Panc1 (cell line): Measurements from ENCODE around the gene MAPK10. TPM values are rescaled to one million over a fixed set of nuclear protein-coding genes. Genes with fewer than 3 reads are reported as not detected.

Experiments
- ATAC-seq: fragments of 200-7000 bp; cut with Tn5 transposase; 2 replicates; pipeline ENCODE4 v1.9.1; 2020; ENCODE audit warnings: mild to moderate bottlenecking, moderate library complexity
- BruUV-seq: library from RNA; stranded (reverse); fragments of 400-500 nt; replicated peaks from 2 replicates; lab custom pipeline; 2021; lab: Mats Ljungman, UMichigan
- CTCF ChIA-PET: fragments of 300-600 bp; sonication (Branson Sonifier 250); formaldehyde crosslinking; loops from one replicate; lab custom pipeline; 2022; ENCODE audit warnings: antibody characterized with exemption; lab: Charles Lee
- POLR2A ChIA-PET: fragments of 300-600 bp; sonication (Branson Sonifier 250); formaldehyde crosslinking; loops from one replicate; lab custom pipeline; 2022; ENCODE audit warnings: antibody characterized with exemption; lab: Charles Lee
- DNase-seq: peaks from one replicate; pipeline ENCODE4 v3.0.0-alpha.2; 2010; ENCODE audit warnings: low read depth, low spot score
- H3K27ac ChIP-seq: 2 replicates; pipeline ENCODE4 v1.5.1; 2011; ENCODE audit warnings: mild to moderate bottlenecking, low read length, inconsistent platforms
- H3K27me3 ChIP-seq: fragments of 200-500 bp; sonication (Bioruptor generic); 2 replicates; pipeline ENCODE4 v1.6.0; 2014; ENCODE audit warnings: low read length, inconsistent platforms; ENCODE audit not compliant: control insufficient read depth, insufficient read depth
- H3K36me3 ChIP-seq: fragments of 200-500 bp; sonication (Bioruptor generic); 2 replicates; pipeline ENCODE4 v1.5.1; 2014; ENCODE audit warnings: inconsistent platforms, mild to moderate bottlenecking, low read length, moderate library complexity; ENCODE audit not compliant: control insufficient read depth, insufficient read depth
- H3K4me1 ChIP-seq: 2 replicates; pipeline ENCODE4 v1.5.1; 2011; ENCODE audit warnings: inconsistent platforms, mild to moderate bottlenecking, low read length, moderate library complexity; ENCODE audit not compliant: control insufficient read depth, insufficient read depth
- H3K4me3 ChIP-seq, 2 experiments: 2 replicates each; pipeline ENCODE4 v1.5.1; 2011 to 2012; ENCODE audit warnings: low read depth in 2 of 2, low read length in 2 of 2, mild to moderate bottlenecking in 2 of 2, inconsistent platforms in 1 of 2, moderate library complexity in 1 of 2
- H3K9me3 ChIP-seq: fragments of 200-500 bp; sonication (Bioruptor generic); 2 replicates; pipeline ENCODE4 v1.5.1; 2014; ENCODE audit warnings: low read depth, mild to moderate bottlenecking, inconsistent platforms, low read length, moderate library complexity; ENCODE audit not compliant: control insufficient read depth, insufficient read depth
- CTCF ChIP-seq: fragments of 450-650 bp; IDR thresholded peaks from 2 replicates; pipeline ENCODE4 v1.5.1; 2017; ENCODE audit warnings: mild to moderate bottlenecking
- POLR2AphosphoS5 ChIP-seq: IDR thresholded peaks from 2 replicates; pipeline ENCODE4 v1.6.1; 2012; ENCODE audit warnings: mild to moderate bottlenecking, low read depth, low read length, moderate library complexity
- REST ChIP-seq, 2 experiments: IDR thresholded peaks; 2 replicates each; pipeline ENCODE4 v1.6.1; 2011 to 2012; ENCODE audit warnings: low read depth in 2 of 2, control low read depth in 1 of 2, low read length in 1 of 2, mild to moderate bottlenecking in 1 of 2, moderate library complexity in 1 of 2; ENCODE audit not compliant: insufficient read depth in 1 of 2
- SIN3A ChIP-seq: IDR thresholded peaks from 2 replicates; pipeline ENCODE4 v1.6.1; 2012; ENCODE audit warnings: low read depth, mild to moderate bottlenecking, low read length, moderate library complexity, borderline replicate concordance; ENCODE audit not compliant: insufficient read depth
- TCF7L2 ChIP-seq: IDR thresholded peaks from 2 replicates; pipeline ENCODE4 v1.6.1; 2011; ENCODE audit warnings: mild to moderate bottlenecking, low read depth, low read length, inconsistent platforms
- in situ Hi-C: cut with HindIII; loops from 2 replicates; pipeline ENCODE4 v1.10.0; 2016; ENCODE audit warnings: low sequenced_read_pairs, low pct_unique_long_range_greater_than_20kb
- intact Hi-C: fragments of 100-400 bp; cut with micrococcal nuclease; formaldehyde crosslinking; loops from one replicate; pipeline ENCODE4 v1.10.0; 2022; ENCODE audit not compliant: unreplicated experiment
- total RNA-seq: library from RNA; stranded (reverse); gene quantifications from one replicate; pipeline ENCODE4 v1.2.1, GENCODE V29; 2021; ENCODE audit not compliant: unreplicated experiment

The MAPK10 gene
- total RNA-seq, 1 experiment from 2014 or later, result 0.85 TPM

GRCh38 chr4:86036736-86037135 lies 323.1 kb downstream of the MAPK10 start:
- no peak for ATAC-seq
- no peak for TF ChIP-seq CTCF
- TF ChIP-seq SIN3A, result no peak
- TF ChIP-seq TCF7L2, result no peak
- no peak for TF ChIP-seq POLR2AphosphoS5
- TF ChIP-seq REST (IDR thresholded peaks at IDR 0.05; ENCODE audit: insufficient read depth in 1 of 2, low read depth in 2 of 2, low read length in 1 of 2), result no peak

GRCh38 chr4:86035688-86036087 lies 324.2 kb downstream of the MAPK10 start:
- no TSS peak for BruUV-seq
- ChIA-PET POLR2A (interaction anchor here (0.6 kb wide), 1 partner anchor 12 kb away, joined by 5 read pairs; no protein-coding TSS in a partner anchor), CTCF (no interaction called here)

More at GRCh38 chr4:86036736-86037135, 323.1 kb downstream of the MAPK10 start:
- Histone ChIP-seq H3K27ac (no peak overlapping the region), H3K36me3 (no peaks in the 10 kb centered on the region), H3K4me3 (no peak overlapping the region), H3K9me3 (no peaks in the 10 kb centered on the region), H3K4me1 (no peaks in the 10 kb centered on the region), H3K27me3 (no peaks in the 10 kb centered on the region)
- no peak for DNase-seq
- CTCF ChIA-PET, result no interaction called here
- no TSS peak for BruUV-seq
- intact Hi-C loops, result no loop called here
- in situ Hi-C loops, result no loop called here
- POLR2A ChIA-PET, result interaction anchor here (0.7 kb wide), 1 partner anchor 118 kb away, joined by 3 read pairs; no protein-coding TSS in a partner anchor

GRCh38 chr4:86034616-86035015 lies 325.2 kb downstream of the MAPK10 start:
- H3K4me3 ChIP-seq, result no peak overlapping the region
- H3K27ac ChIP-seq, result no peak overlapping the region
- in situ Hi-C loops (no loop called here), intact Hi-C loops (no loop called here)
- ATAC-seq (no peak), DNase-seq (no peak)
- H3K36me3 ChIP-seq, result no peaks in the 10 kb centered on the region
- H3K9me3 ChIP-seq, result no peaks in the 10 kb centered on the region
- CTCF ChIA-PET, result no interaction called here
- no peak for TF ChIP-seq REST (IDR thresholded peaks at IDR 0.05; ENCODE audit: insufficient read depth in 1 of 2, low read depth in 2 of 2, low read length in 1 of 2)
- TF ChIP-seq POLR2AphosphoS5, result no peak
- TF ChIP-seq TCF7L2, result no peak
- TF ChIP-seq CTCF, result no peak
- TF ChIP-seq SIN3A, result no peak
- no peaks in the 10 kb centered on the region for H3K4me1 ChIP-seq
- POLR2A ChIA-PET, result no interaction called here
- no TSS peak for BruUV-seq
- H3K27me3 ChIP-seq, result no peaks in the 10 kb centered on the region

More at GRCh38 chr4:86035688-86036087, 324.2 kb downstream of the MAPK10 start:
- H3K4me1 ChIP-seq, result no peaks in the 10 kb centered on the region
- no peak for TF ChIP-seq POLR2AphosphoS5
- in situ Hi-C loops (no loop called here), intact Hi-C loops (no loop called here)
- H3K4me3 ChIP-seq, result no peak overlapping the region
- ATAC-seq, result no peak
- no peak for DNase-seq
- no peaks in the 10 kb centered on the region for H3K27me3 ChIP-seq
- no peaks in the 10 kb centered on the region for H3K36me3 ChIP-seq
- no peaks in the 10 kb centered on the region for H3K9me3 ChIP-seq
- no peak overlapping the region for H3K27ac ChIP-seq
